Measurements from ENCODE around the gene SLC9A9.

- TF ChIP-seq CTCF (IDR thresholded peaks at IDR 0.05; ENCODE audit: low read depth, low read length, missing input control) (no peak), REST (IDR thresholded peaks at IDR 0.05) (no peak), RXRA (IDR thresholded peaks at IDR 0.05) (no peak), GABPA (IDR thresholded peaks at IDR 0.05 in 1 of 2, conservative IDR thresholded peaks at IDR 0.05 in 1 of 2) (no peak)
These were observed 273.3 kb downstream of the SLC9A9 start for GRCh38 chr3:143574933-143575332.
